BE2C (cell line): ENCODE measurements around the gene EEFSEC.
A peak's percentile ranks its signal among the peaks of the same experiment; 100 is the strongest.
"Not testable (repeated sequence)": the region's sequence is repeated elsewhere in the genome, so short reads cannot be mapped to it uniquely, and the experiment has no call there.

Source experiments
- DNase-seq: peaks from one replicate; pipeline ENCODE4 v3.0.0-alpha.2; 2020
- H3K27me3 ChIP-seq: fragments of 250-450 bp; sonication (Bioruptor Pico); 2 replicates; pipeline ENCODE4 v1.5.1; 2020; ENCODE audit warnings: mild to moderate bottlenecking
- H3K36me3 ChIP-seq: fragments of 250-450 bp; sonication (Bioruptor Pico); 2 replicates; pipeline ENCODE4 v1.5.1; 2020; ENCODE audit warnings: mild to moderate bottlenecking
- H3K4me1 ChIP-seq: fragments of 250-450 bp; sonication (Bioruptor Pico); 2 replicates; pipeline ENCODE4 v1.5.1; 2020
- H3K4me3 ChIP-seq: 2 replicates; pipeline ENCODE4 v1.5.1; 2011; ENCODE audit warnings: low read depth, low read length
- H3K9me3 ChIP-seq: fragments of 250-450 bp; sonication (Bioruptor Pico); 2 replicates; pipeline ENCODE4 v1.5.1; 2020
- TF ChIP-seq, protein P1 (sequence below): IDR thresholded peaks from 2 replicates; pipeline ENCODE4 v1.5.1; 2012; ENCODE audit warnings: mild to moderate bottlenecking, low read depth, low read length

EEFSEC gene

DNA sequence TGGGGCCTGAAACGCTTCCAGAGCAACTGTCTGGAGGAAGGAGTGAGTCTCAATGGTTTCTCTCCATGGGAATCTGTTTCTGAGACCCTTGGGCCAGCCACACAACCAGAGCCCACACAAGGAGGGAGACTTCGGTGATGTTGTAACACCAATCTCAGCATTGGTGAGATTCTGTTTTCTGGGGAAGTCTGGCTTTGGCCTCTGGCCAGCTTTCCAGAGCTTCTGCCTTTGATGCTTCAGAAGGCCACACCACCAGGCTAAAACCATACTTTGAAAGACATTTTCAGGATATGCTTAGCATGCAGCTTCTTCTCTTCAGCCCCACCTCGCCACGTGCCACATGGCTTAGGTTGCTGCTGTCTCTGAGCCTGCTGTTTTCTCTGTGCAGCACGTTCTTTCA is 3.6 kb upstream of the EEFSEC start:
- DNase-seq: no peak
- TF ChIP-seq, protein P1, sequence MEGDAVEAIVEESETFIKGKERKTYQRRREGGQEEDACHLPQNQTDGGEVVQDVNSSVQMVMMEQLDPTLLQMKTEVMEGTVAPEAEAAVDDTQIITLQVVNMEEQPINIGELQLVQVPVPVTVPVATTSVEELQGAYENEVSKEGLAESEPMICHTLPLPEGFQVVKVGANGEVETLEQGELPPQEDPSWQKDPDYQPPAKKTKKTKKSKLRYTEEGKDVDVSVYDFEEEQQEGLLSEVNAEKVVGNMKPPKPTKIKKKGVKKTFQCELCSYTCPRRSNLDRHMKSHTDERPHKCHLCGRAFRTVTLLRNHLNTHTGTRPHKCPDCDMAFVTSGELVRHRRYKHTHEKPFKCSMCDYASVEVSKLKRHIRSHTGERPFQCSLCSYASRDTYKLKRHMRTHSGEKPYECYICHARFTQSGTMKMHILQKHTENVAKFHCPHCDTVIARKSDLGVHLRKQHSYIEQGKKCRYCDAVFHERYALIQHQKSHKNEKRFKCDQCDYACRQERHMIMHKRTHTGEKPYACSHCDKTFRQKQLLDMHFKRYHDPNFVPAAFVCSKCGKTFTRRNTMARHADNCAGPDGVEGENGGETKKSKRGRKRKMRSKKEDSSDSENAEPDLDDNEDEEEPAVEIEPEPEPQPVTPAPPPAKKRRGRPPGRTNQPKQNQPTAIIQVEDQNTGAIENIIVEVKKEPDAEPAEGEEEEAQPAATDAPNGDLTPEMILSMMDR: no peak
- no peaks in the 10 kb centered on the region for H3K36me3 ChIP-seq
- no peak overlapping the region for H3K4me3 ChIP-seq
- no peaks in the 10 kb centered on the region for H3K9me3 ChIP-seq
- no peaks in the 10 kb centered on the region for H3K27me3 ChIP-seq
- H3K4me1 ChIP-seq: no peaks in the 10 kb centered on the region; the same call in 1 of the 2 replicates

DNA sequence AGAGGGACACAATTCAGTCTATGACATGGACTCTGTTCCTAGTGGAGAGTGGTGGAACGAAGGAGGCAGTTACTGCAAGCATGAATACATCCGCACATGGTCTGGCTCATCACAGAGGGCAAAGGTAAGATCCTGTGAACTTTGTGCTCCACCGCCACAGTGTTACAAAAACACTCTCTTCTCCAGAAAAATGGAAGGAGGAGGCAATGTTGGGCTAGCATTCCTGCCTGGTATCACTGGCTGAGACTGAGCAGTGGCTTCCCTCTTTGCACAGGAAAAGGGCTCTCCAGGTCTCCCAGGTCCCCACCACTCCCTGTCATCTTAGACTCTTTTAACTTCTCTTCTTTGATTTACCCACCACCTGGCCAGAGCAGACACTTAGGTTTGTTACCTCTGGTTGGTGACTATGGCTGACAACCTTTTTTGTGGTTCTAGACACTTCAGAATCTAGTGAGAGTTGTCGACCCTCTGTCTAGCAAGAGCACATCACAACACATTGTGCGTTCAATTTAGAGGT is 1.5 kb upstream of the EEFSEC start:
- no peaks in the 10 kb centered on the region for H3K9me3 ChIP-seq
- peaks cover 11% of the 10 kb centered on the region for H3K36me3 ChIP-seq
- H3K27me3 ChIP-seq: no peaks in the 10 kb centered on the region
- no peak overlapping the region for H3K4me3 ChIP-seq
- no peak for DNase-seq
- no peaks in the 10 kb centered on the region; the same call in 1 of the 2 replicates for H3K4me1 ChIP-seq
- TF ChIP-seq, protein P1: no peak

DNA sequence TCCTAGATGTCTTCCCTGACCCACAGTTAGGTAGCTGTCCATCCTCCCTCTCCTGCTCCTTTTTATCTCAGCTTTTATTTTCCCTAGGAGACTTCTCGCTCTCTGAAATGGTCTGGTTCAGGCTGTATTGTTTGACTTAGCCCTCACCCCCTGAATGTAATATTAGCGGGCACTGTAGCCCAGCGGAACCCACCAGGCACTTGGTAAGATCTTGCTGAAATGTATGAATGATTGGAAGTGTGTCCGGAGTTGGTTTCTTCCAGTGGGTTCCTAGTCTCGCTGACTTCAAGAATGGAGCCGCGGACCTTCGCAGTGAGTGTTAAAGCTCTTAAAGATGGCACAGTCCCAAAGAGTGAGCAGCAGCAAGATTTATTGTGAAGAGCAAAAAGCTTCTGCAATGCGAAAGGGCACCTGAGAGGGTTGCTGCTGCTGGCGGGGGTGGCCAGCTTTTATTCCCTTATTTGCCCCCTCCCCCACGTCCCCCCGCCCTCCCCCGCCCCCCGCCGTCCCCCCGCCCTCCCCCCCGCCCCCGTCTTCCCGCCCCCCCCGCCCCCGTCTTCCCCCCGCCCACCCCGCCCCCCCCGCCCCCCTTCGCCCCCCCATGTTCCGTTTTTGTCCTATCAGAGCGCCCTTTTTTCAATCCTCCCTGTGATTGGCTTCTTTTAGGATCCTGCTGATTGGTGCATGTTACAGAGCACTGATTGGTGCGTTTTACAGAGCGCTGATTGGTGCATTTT is 694 bp upstream of the EEFSEC start:
- H3K4me3 ChIP-seq: peak overlapping the region; percentile 88
- H3K36me3 ChIP-seq: peaks cover 19% of the 10 kb centered on the region
- no peaks in the 10 kb centered on the region for H3K27me3 ChIP-seq
- no peak for DNase-seq
- H3K4me1 ChIP-seq: no peaks in the 10 kb centered on the region; the same call in 1 of the 2 replicates
- no peaks in the 10 kb centered on the region for H3K9me3 ChIP-seq
- TF ChIP-seq, protein P1: no peak

DNA sequence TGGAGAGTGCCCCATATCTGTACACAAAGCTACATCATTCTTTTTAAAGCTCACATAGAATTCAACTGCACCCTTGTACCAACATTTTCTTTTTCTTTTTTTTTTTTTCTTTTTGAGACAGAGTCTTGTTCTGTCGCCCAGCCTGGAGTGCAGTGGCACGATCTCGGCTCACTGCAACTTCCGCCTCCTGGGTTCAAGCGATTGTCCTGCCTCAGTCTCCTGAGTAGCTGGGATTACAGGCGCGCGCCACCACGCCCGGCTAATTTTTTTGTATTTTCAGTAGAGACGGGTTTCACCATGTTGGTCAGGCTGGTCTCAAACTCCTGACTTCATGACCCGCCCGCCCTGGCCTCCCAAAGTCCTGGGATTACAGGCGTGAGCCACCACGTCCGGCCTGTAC is 1.1 kb downstream of the EEFSEC start:
- H3K9me3 ChIP-seq, DNase-seq, H3K27me3 ChIP-seq, H3K4me1 ChIP-seq: not testable (repeated sequence)
- peak overlapping the region; percentile 88 for H3K4me3 ChIP-seq
- H3K36me3 ChIP-seq: peaks cover 29% of the 10 kb centered on the region

DNA sequence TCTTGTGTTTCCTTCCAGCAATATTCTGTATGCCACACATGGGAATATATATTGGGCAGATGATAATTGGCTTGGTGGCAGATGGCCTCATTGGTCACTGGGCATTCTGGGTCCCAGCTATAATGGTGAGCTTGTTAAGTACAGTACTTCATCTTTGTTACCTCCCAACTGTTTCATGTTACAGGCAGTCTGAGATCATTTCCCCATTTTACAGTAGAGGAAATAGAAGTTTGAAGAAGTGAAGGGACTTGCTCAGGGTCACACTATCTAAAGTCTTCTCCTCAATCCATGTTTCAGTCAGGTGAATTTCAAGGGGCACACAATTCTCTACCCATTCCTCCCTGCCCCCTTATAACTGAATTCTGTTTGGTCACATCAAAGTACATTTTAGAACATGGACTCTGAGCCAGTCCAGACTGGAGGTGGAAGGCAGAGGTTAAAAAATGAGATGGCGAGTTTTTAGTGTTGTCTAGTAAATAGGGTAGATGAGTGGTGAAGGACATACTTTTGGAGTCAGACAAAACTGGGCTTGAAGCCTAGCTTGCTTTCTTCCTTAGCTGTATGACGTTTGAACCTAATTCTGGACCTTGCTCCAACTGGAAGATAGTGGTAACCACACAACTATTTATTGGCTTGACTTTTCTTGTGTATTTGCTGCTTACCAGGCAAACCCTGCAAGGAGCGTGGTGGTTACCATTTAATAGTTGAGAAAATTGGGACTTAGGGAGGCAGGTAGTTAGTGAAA is 2.5 kb downstream of the EEFSEC start:
- TF ChIP-seq, protein P1: no peak
- no peak overlapping the region for H3K4me3 ChIP-seq
- no peaks in the 10 kb centered on the region for H3K4me1 ChIP-seq
- H3K36me3 ChIP-seq: peaks cover 29% of the 10 kb centered on the region
- no peaks in the 10 kb centered on the region for H3K27me3 ChIP-seq
- DNase-seq: no peak
- no peaks in the 10 kb centered on the region for H3K9me3 ChIP-seq

DNA sequence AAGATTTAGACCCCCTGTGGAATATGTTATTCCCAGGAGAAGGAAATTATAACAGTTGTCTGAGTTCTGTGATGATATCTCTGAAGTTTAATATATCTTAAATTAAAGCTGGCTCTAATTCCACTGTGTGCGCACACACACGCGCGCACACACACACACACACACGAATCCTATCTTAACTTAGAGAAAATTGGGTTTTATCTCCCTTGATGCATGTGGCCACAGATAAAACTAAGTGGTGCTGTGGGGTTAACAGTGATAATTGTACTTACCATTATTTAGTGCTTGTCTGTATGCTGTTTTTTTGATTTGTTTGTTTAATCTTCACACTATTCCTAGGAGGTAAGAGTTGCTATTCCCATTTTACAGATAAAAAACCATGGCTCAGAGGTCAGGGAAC is 7.4 kb downstream of the EEFSEC start:
- TF ChIP-seq, protein P1: no peak
- Histone ChIP-seq H3K9me3 (no peaks in the 10 kb centered on the region), H3K4me1 (no peaks in the 10 kb centered on the region), H3K27me3 (no peaks in the 10 kb centered on the region), H3K4me3 (no peak overlapping the region), H3K36me3 (peaks cover 35% of the 10 kb centered on the region)
- no peak for DNase-seq
